ENCODE results near the gene DHRSX. TPM values are rescaled to one million over a fixed set of nuclear protein-coding genes. Genes with fewer than 3 reads are reported as not detected.

Gene DHRSX
- polyA plus RNA-seq, 1 donor from 2014 or later = 15.7 TPM

- Histone ChIP-seq H3K36me3 (ENCODE audit: insufficient read depth, low read length) (no peaks in the 10 kb centered on the region), H3K4me2 (ENCODE audit: low read length) (no peak overlapping the region), H3K9ac (ENCODE audit: low read length) (no peak overlapping the region), H3K27ac (ENCODE audit: low read length) (no peak overlapping the region), H4K20me1 (ENCODE audit: insufficient read depth) (no peaks in the 10 kb centered on the region), H3K4me3 (ENCODE audit: low read length) (no peak overlapping the region), H3K79me2 (replicated peaks; ENCODE audit: insufficient read depth, low read length) (no peaks in the 10 kb centered on the region), H2AFZ (ENCODE audit: low read depth, low read length) (no peak overlapping the region), H3K27me3 (ENCODE audit: insufficient read depth, low read depth, low read length) (no peaks in the 10 kb centered on the region), H3F3A (ENCODE audit: insufficient read depth, low read length, poor library complexity, severe bottlenecking) (no peaks in the 10 kb centered on the region), H3K9me2 (ENCODE audit: insufficient read depth, low read length) (no peaks in the 10 kb centered on the region), H3K9me3 (ENCODE audit: low read length) (no peaks in the 10 kb centered on the region)
- TF ChIP-seq MXI1 (conservative IDR thresholded peaks at IDR 0.05; ENCODE audit: poor library complexity, severe bottlenecking) (no peak), POLR2AphosphoS5 (IDR thresholded peaks at IDR 0.05) (no peak), REST (IDR thresholded peaks at IDR 0.05; ENCODE audit: borderline replicate concordance) (no peak), EP300 (conservative IDR thresholded peaks at IDR 0.05; ENCODE audit: poor library complexity, severe bottlenecking) (no peak), EZH2 (IDR thresholded peaks at IDR 0.05; ENCODE audit: borderline replicate concordance, insufficient read depth, low read length, poor library complexity, severe bottlenecking) (no peak), CTCF (IDR thresholded peaks at IDR 0.05; ENCODE audit: poor library complexity, severe bottlenecking) (no peak), SMC3 (conservative IDR thresholded peaks at IDR 0.05; ENCODE audit: poor library complexity) (no peak), RAD21 (conservative IDR thresholded peaks at IDR 0.05) (no peak), TAF1 (IDR thresholded peaks at IDR 0.05; ENCODE audit: low read depth) (no peak)
These were observed 180.7 kb downstream of the DHRSX start for GRCh38 chrX:2320089-2320488.

GRCh38 chrX:2318371-2318770, 182.4 kb downstream of the DHRSX start:
- Histone ChIP-seq H3K4me2 (ENCODE audit: low read length) (no peak overlapping the region), H3K27ac (ENCODE audit: low read length) (peak overlapping the region; percentile 74), H3K9me2 (ENCODE audit: insufficient read depth, low read length) (no peaks in the 10 kb centered on the region), H3F3A (ENCODE audit: insufficient read depth, low read length, poor library complexity, severe bottlenecking) (no peaks in the 10 kb centered on the region), H3K4me3 (ENCODE audit: low read length) (no peak overlapping the region), H3K9ac (ENCODE audit: low read length) (no peak overlapping the region), H3K9me3 (ENCODE audit: low read length) (no peaks in the 10 kb centered on the region), H2AFZ (ENCODE audit: low read depth, low read length) (no peak overlapping the region), H3K27me3 (ENCODE audit: insufficient read depth, low read depth, low read length) (no peaks in the 10 kb centered on the region), H4K20me1 (ENCODE audit: insufficient read depth) (no peaks in the 10 kb centered on the region), H3K36me3 (ENCODE audit: insufficient read depth, low read length) (no peaks in the 10 kb centered on the region), H3K79me2 (replicated peaks; ENCODE audit: insufficient read depth, low read length) (no peaks in the 10 kb centered on the region)
- TF ChIP-seq EP300 (conservative IDR thresholded peaks at IDR 0.05; ENCODE audit: poor library complexity, severe bottlenecking) (no peak), TAF1 (IDR thresholded peaks at IDR 0.05; ENCODE audit: low read depth) (no peak), RAD21 (conservative IDR thresholded peaks at IDR 0.05) (no peak), POLR2AphosphoS5 (IDR thresholded peaks at IDR 0.05) (no peak), SMC3 (conservative IDR thresholded peaks at IDR 0.05; ENCODE audit: poor library complexity) (no peak), REST (IDR thresholded peaks at IDR 0.05; ENCODE audit: borderline replicate concordance) (no peak), EZH2 (IDR thresholded peaks at IDR 0.05; ENCODE audit: borderline replicate concordance, insufficient read depth, low read length, poor library complexity, severe bottlenecking) (no peak), MXI1 (conservative IDR thresholded peaks at IDR 0.05; ENCODE audit: poor library complexity, severe bottlenecking) (no peak), CTCF (IDR thresholded peaks at IDR 0.05; ENCODE audit: poor library complexity, severe bottlenecking) (no peak)

All from neural cell (in vitro differentiated cells).